ENCODE data around the gene VEGFA.

- TF ChIP-seq CTCF (IDR thresholded peaks at IDR 0.05), result no peak
- no peak for TF ChIP-seq POLR2A (IDR thresholded peaks at IDR 0.05)
Measured at GRCh38 chr6:43770372-43771209, 580 bp downstream of the VEGFA start.

Data from lower leg skin (tissue), 3 donors.